ENCODE measurements around the gene CATSPER3.

The CATSPER3 gene

GRCh38 chr5:135050244-135050767 is 82.6 kb downstream of the CATSPER3 start:
- TF ChIP-seq, protein P1, sequence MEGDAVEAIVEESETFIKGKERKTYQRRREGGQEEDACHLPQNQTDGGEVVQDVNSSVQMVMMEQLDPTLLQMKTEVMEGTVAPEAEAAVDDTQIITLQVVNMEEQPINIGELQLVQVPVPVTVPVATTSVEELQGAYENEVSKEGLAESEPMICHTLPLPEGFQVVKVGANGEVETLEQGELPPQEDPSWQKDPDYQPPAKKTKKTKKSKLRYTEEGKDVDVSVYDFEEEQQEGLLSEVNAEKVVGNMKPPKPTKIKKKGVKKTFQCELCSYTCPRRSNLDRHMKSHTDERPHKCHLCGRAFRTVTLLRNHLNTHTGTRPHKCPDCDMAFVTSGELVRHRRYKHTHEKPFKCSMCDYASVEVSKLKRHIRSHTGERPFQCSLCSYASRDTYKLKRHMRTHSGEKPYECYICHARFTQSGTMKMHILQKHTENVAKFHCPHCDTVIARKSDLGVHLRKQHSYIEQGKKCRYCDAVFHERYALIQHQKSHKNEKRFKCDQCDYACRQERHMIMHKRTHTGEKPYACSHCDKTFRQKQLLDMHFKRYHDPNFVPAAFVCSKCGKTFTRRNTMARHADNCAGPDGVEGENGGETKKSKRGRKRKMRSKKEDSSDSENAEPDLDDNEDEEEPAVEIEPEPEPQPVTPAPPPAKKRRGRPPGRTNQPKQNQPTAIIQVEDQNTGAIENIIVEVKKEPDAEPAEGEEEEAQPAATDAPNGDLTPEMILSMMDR (conservative IDR thresholded peaks at IDR 0.05; ENCODE audit: low read depth, low read length), result no peak
- H3K4me3 ChIP-seq (ENCODE audit: low read length), result no peak overlapping the region
- no peak for DNase-seq (ENCODE audit: low read depth)

DNA sequence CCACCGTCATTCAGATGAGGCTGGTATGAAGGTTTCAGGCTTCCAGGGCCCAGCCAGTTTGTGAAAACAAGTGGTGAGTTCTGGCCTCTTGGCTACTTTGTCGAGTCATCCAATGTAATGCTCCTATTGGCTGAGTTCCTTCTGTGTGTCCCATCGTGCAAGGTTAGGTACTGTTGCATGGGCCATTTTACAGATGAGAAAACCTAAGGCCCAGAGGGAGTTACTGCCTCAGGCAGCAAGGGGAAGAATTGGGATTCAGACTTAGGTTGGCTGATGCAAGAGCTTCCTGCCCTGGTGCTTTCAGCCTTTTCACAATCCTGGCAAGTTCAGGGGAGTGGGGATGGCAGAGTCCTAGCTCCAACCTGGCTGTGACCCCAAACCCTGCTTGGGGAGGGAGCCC is 83.7 kb downstream of the CATSPER3 start:
- no peak for DNase-seq (ENCODE audit: low read depth)
- TF ChIP-seq, protein P1 (conservative IDR thresholded peaks at IDR 0.05; ENCODE audit: low read depth, low read length), result no peak
- H3K4me3 ChIP-seq (ENCODE audit: low read length), result no peak overlapping the region

- no peak overlapping the region for H3K4me3 ChIP-seq (ENCODE audit: low read length)
- no peak for DNase-seq (ENCODE audit: low read depth)
- TF ChIP-seq, protein P1 (conservative IDR thresholded peaks at IDR 0.05; ENCODE audit: low read depth, low read length), result no peak
Measured at GRCh38 chr5:135051872-135052271, 84.2 kb downstream of the CATSPER3 start.

DNA sequence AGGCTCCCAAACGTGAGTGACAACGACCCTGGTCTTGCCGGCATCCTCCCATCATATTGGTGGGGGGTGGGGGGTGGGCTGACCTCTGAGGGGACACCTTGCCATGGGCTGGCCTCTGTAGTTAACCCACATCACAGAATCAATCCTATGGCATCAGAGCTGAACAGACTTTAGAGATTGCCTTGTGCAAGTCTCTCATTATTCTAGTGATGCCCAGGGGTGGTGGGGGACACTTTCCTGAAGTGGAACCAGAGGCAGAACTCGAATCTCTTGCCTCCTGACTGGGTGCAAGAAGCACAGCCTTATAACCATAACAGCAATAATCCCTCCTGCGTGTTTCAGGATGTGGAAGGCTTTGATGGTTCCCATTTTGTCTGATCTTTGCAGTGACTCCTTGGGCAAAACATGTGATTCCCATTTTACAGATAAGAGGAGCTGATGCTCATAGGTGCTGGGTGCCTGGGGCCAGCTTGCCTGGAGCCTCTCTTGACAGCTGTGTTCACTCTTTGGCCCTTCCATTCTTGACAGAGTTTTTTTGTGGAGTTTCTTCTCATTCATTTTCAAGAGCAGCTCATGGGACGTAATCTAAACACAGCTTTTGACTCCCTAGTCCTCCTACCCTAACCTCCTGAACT is 84.9 kb downstream of the CATSPER3 start:
- DNase-seq (ENCODE audit: low read depth), result no peak
- TF ChIP-seq, protein P1 (conservative IDR thresholded peaks at IDR 0.05; ENCODE audit: low read depth, low read length), result no peak
- no peak overlapping the region for H3K4me3 ChIP-seq (ENCODE audit: low read length)

GRCh38 chr5:135053278-135053677 is 85.6 kb downstream of the CATSPER3 start:
- TF ChIP-seq, protein P1 (conservative IDR thresholded peaks at IDR 0.05; ENCODE audit: low read depth, low read length), result no peak
- DNase-seq (ENCODE audit: low read depth), result no peak
- H3K4me3 ChIP-seq (ENCODE audit: low read length), result no peak overlapping the region

DNA sequence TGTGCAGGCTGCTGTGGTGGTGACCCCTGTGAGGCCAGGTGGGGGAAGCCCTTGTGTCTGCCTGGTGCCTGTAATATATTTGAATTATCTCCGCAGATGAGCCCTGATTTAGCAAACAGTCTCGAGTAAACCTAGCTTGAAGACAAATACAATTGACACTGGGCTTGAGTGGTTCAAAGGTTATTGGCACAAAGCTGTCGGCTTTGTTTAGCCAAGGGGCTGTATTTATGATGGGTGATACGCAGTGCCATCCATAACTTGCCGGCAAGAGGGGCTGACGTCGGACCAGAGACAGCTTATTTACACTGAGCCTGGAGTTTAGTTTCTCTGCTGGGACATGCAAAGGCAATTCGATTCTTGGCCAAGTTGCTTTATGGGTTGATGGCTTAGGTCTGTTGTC is 86.3 kb downstream of the CATSPER3 start:
- TF ChIP-seq, protein P1 (conservative IDR thresholded peaks at IDR 0.05; ENCODE audit: low read depth, low read length), result no peak
- DNase-seq (ENCODE audit: low read depth), result no peak
- no peak overlapping the region for H3K4me3 ChIP-seq (ENCODE audit: low read length)

DNA sequence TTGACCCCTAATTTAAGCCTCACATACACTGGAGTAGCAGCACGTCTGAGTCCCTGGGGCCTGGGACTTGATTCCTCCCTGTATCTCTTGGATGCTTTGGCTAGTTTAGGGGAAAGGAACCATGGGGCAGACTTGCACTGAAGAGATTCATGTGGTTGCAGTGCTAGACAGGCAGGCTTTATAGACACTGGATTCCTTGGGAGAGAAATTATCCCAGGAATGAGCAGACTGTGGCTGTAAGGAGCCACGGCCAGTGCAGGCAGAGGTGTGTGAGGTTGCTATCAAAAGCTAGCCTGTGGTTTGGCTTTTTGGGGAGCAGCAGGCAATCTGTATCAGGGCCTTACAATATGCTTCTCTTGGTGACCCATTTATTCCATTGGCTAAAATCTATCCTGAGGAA is 86.8 kb downstream of the CATSPER3 start:
- H3K4me3 ChIP-seq (ENCODE audit: low read length), result no peak overlapping the region
- TF ChIP-seq, protein P1 (conservative IDR thresholded peaks at IDR 0.05; ENCODE audit: low read depth, low read length), result no peak
- DNase-seq (ENCODE audit: low read depth), result no peak
